ENCODE results near the gene TBL1X. TPM values are rescaled to one million over a fixed set of nuclear protein-coding genes. Genes with fewer than 3 reads are reported as not detected.

The TBL1X gene
- total RNA-seq, 1 experiment from 2014 or later, result 31.9 TPM

DNA sequence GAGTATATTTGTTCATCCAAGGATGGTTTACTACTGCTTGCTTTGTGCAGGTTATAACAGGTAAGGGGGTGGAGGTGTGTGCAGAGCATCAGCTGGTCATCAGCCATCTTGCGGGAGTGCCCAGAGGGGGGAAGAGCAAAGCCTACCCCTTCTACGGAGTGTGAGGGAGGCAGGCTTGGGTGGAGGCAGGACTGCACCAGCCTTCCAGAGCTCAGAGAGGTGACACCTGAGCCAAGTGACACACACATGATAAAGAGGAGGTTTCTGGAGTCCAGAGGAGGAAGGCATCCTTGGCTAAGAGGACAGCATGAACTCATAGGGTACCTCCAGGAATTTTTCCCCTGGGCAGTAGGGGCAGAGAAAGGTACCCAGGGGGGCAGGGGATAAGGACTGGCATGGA, 126.6 kb downstream of the TBL1X start:
- peaks cover 33% of the 10 kb centered on the region for H3K79me2 ChIP-seq (ENCODE audit: low read length)
- H4K20me1 ChIP-seq (ENCODE audit: low read length), result no peaks in the 10 kb centered on the region
- H3K27ac ChIP-seq (ENCODE audit: low read length), result no peak overlapping the region
- intact Hi-C loops (cut with micrococcal nuclease), result no loop called here
- no peaks in the 10 kb centered on the region for H3K36me3 ChIP-seq (ENCODE audit: low read depth, low read length)
- H3K4me2 ChIP-seq (ENCODE audit: low read length), result no peak overlapping the region
- DNase-seq (no peak), ATAC-seq (no peak)
- POLR2A ChIA-PET (ENCODE audit: unreplicated experiment), result no interaction called here
- no peak overlapping the region for H3K9ac ChIP-seq (ENCODE audit: low read length)
- H3K4me1 ChIP-seq (ENCODE audit: insufficient read depth, low read length), result no peaks in the 10 kb centered on the region
- BruUV-seq (replicated peaks), result no TSS peak
- H2AFZ ChIP-seq (ENCODE audit: low read length), result no peak overlapping the region
- H3K9me2 ChIP-seq (replicated peaks; ENCODE audit: low read length), result no peaks in the 10 kb centered on the region
- H3K27me3 ChIP-seq (ENCODE audit: low read length), result no peaks in the 10 kb centered on the region
- CTCF ChIA-PET, result no interaction called here
- no peaks in the 10 kb centered on the region for H3F3A ChIP-seq (ENCODE audit: low read length, unreplicated experiment)
- H3K4me3 ChIP-seq (ENCODE audit: low read length), result no peak overlapping the region
- no peaks in the 10 kb centered on the region for H3K9me3 ChIP-seq (ENCODE audit: low read length)
- TF ChIP-seq EZH2 (IDR thresholded peaks at IDR 0.05; ENCODE audit: low read length, unreplicated experiment) (no peak), EZH2phosphoT487 (IDR thresholded peaks at IDR 0.05; ENCODE audit: borderline replicate concordance, low read length) (no peak)
- TF ChIP-seq, protein P1, sequence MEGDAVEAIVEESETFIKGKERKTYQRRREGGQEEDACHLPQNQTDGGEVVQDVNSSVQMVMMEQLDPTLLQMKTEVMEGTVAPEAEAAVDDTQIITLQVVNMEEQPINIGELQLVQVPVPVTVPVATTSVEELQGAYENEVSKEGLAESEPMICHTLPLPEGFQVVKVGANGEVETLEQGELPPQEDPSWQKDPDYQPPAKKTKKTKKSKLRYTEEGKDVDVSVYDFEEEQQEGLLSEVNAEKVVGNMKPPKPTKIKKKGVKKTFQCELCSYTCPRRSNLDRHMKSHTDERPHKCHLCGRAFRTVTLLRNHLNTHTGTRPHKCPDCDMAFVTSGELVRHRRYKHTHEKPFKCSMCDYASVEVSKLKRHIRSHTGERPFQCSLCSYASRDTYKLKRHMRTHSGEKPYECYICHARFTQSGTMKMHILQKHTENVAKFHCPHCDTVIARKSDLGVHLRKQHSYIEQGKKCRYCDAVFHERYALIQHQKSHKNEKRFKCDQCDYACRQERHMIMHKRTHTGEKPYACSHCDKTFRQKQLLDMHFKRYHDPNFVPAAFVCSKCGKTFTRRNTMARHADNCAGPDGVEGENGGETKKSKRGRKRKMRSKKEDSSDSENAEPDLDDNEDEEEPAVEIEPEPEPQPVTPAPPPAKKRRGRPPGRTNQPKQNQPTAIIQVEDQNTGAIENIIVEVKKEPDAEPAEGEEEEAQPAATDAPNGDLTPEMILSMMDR (conservative IDR thresholded peaks at IDR 0.05; ENCODE audit: low read depth, low read length), result no peak

DNA sequence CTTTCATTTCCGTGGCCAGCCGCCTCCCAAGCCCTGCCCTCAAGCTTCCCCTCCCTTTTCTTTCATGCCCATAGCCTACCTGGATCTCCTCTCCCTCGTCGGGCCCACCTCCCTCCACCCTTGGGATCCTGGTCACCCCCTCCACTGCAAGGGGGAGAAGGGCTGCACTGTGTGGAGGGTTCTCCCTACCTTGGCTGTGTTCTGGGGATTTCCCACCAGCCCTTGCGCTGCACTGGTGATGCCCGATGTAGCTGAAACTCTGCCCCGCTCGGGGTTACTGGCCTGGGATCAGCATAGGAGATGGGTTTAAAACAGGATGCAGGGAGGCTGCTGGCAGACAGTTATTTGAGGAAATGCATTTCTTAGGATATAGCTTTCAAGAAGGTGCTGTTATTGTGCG, 128.9 kb downstream of the TBL1X start:
- CTCF ChIA-PET, result no interaction called here
- TF ChIP-seq EZH2 (IDR thresholded peaks at IDR 0.05; ENCODE audit: low read length, unreplicated experiment) (no peak), EZH2phosphoT487 (IDR thresholded peaks at IDR 0.05; ENCODE audit: borderline replicate concordance, low read length) (no peak)
- TF ChIP-seq, protein P1 (conservative IDR thresholded peaks at IDR 0.05; ENCODE audit: low read depth, low read length), result no peak
- H3K36me3 ChIP-seq (ENCODE audit: low read depth, low read length), result no peaks in the 10 kb centered on the region
- ATAC-seq, result no peak
- H2AFZ ChIP-seq (ENCODE audit: low read length), result no peak overlapping the region
- POLR2A ChIA-PET (ENCODE audit: unreplicated experiment), result no interaction called here
- H3K4me2 ChIP-seq (ENCODE audit: low read length), result no peak overlapping the region
- H3K9ac ChIP-seq (ENCODE audit: low read length), result no peak overlapping the region
- H3F3A ChIP-seq (ENCODE audit: low read length, unreplicated experiment), result no peaks in the 10 kb centered on the region
- no peak for DNase-seq
- peaks cover 35% of the 10 kb centered on the region; the same call in 1 of the 2 replicates for H3K79me2 ChIP-seq (ENCODE audit: low read length)
- H3K27ac ChIP-seq (ENCODE audit: low read length), result no peak overlapping the region
- no peaks in the 10 kb centered on the region for H4K20me1 ChIP-seq (ENCODE audit: low read length)
- H3K9me2 ChIP-seq (replicated peaks; ENCODE audit: low read length), result no peaks in the 10 kb centered on the region
- no TSS peak for BruUV-seq (replicated peaks)
- H3K9me3 ChIP-seq (ENCODE audit: low read length), result no peaks in the 10 kb centered on the region
- H3K4me3 ChIP-seq (ENCODE audit: low read length), result no peak overlapping the region
- intact Hi-C loops (cut with micrococcal nuclease), result no loop called here
- H3K4me1 ChIP-seq (ENCODE audit: insufficient read depth, low read length), result no peaks in the 10 kb centered on the region
- H3K27me3 ChIP-seq (ENCODE audit: low read length), result no peaks in the 10 kb centered on the region

DNA sequence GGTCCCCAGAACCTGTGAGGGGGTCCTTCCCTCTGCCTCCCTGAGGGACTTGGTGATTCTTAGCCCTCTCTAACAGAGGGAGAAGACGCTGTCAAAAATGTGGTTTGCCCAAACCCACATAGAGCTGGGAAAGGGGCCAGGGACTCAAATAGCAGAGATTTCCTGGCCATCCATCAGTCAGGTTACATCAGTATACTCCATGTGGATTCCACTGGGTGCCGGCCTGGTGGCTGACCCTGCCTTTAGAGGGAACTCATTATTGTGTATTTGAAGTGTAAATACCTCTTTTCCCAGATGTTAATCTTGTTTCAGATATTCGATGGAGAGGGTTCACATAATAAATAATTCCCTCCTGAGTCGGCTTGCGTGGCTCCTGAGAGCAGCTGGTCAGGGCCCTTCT, 130.3 kb downstream of the TBL1X start:
- ATAC-seq (no peak), DNase-seq (no peak)
- intact Hi-C loops (cut with micrococcal nuclease), result no loop called here
- no peak overlapping the region for H3K9ac ChIP-seq (ENCODE audit: low read length)
- H3K4me2 ChIP-seq (ENCODE audit: low read length), result no peak overlapping the region
- H3K9me2 ChIP-seq (replicated peaks; ENCODE audit: low read length), result no peaks in the 10 kb centered on the region
- no peak for TF ChIP-seq EZH2phosphoT487 (IDR thresholded peaks at IDR 0.05; ENCODE audit: borderline replicate concordance, low read length)
- TF ChIP-seq, protein P1 (conservative IDR thresholded peaks at IDR 0.05; ENCODE audit: low read depth, low read length), result no peak
- TF ChIP-seq EZH2 (IDR thresholded peaks at IDR 0.05; ENCODE audit: low read length, unreplicated experiment), result no peak
- H4K20me1 ChIP-seq (ENCODE audit: low read length), result no peaks in the 10 kb centered on the region
- POLR2A ChIA-PET (ENCODE audit: unreplicated experiment), result no interaction called here
- BruUV-seq (replicated peaks), result no TSS peak
- H3K36me3 ChIP-seq (ENCODE audit: low read depth, low read length), result no peaks in the 10 kb centered on the region
- H3F3A ChIP-seq (ENCODE audit: low read length, unreplicated experiment), result no peaks in the 10 kb centered on the region
- H3K4me1 ChIP-seq (ENCODE audit: insufficient read depth, low read length), result no peaks in the 10 kb centered on the region
- CTCF ChIA-PET, result no interaction called here
- H3K9me3 ChIP-seq (ENCODE audit: low read length), result no peaks in the 10 kb centered on the region
- H2AFZ ChIP-seq (ENCODE audit: low read length), result no peak overlapping the region
- no peak overlapping the region for H3K27ac ChIP-seq (ENCODE audit: low read length)
- no peak overlapping the region for H3K4me3 ChIP-seq (ENCODE audit: low read length)
- 0 out of 2 replicates have a peak, but pooled peaks cover 24% of the 10 kb centered on the region for H3K79me2 ChIP-seq (ENCODE audit: low read length)
- no peaks in the 10 kb centered on the region for H3K27me3 ChIP-seq (ENCODE audit: low read length)
